Body of pancreas (tissue), 4 donors: Measurements from ENCODE around the gene SH3BP4. TPM values are rescaled to one million over a fixed set of nuclear protein-coding genes. Genes with fewer than 3 reads are reported as not detected.

ENCODE experiments used
- ATAC-seq: fragments of 150-250 bp; one replicate; pipeline ENCODE4 v1.9.1; 2016
- DNase-seq, 4 donors: peaks; one replicate each; pipeline ENCODE4 v3.0.0-alpha.2; 2019
- H3K27ac ChIP-seq, 4 donors: fragments of 200-600 bp; sonication (generic); 1 replicate in 3 of 4; 2 replicates in 1 of 4; pipeline versions ENCODE4 v1.5.1 to v1.6.1; 2016 to 2019; ENCODE audit warnings: mild to moderate bottlenecking in 1 of 4, mixed read lengths in 1 of 4, moderate library complexity in 1 of 4
- H3K27me3 ChIP-seq, 2 donors: fragments of 200-600 bp; sonication (generic); one replicate each; pipeline ENCODE4 v1.6.0; 2016; ENCODE audit warnings: mild to moderate bottlenecking in 1 of 2
- H3K36me3 ChIP-seq, 2 donors: fragments of 200-600 bp; sonication (generic); replicated peaks in 1 of 2; 2 replicates each; pipeline ENCODE4 v1.5.1; 2016; ENCODE audit warnings: low read depth in 2 of 2; ENCODE audit not compliant: insufficient read depth in 1 of 2
- H3K4me1 ChIP-seq: fragments of 200-600 bp; sonication (generic); one replicate; pipeline ENCODE4 v1.6.0; 2016
- H3K4me3 ChIP-seq, 2 donors: fragments of 200-600 bp; sonication (generic); 1 replicate in 1 of 2; 2 replicates in 1 of 2; pipeline ENCODE4 v1.5.1; 2016 to 2019
- H3K9me3 ChIP-seq, 3 donors: fragments of 200-600 bp; sonication (generic); 1 replicate in 2 of 3; 2 replicates in 1 of 3; pipeline ENCODE4 v1.5.1; 2016
- POLR2A ChIP-seq, 3 donors: fragments of 450-650 bp; IDR thresholded peaks; one replicate each; pipeline ENCODE4 v1.6.1; 2016; ENCODE audit warnings: antibody characterized with exemption in 3 of 3, mild to moderate bottlenecking in 2 of 3
- WGBS, 2 donors: methylation state at CpG; one replicate each; pipeline ENCODE4 v1.1.5; 2017; 5-methylcytosine and 5-hydroxymethylcytosine counted together
- intact Hi-C: fragments of 100-400 bp; cut with DNase I; formaldehyde crosslinking; loops from one replicate; pipeline ENCODE4 v1.15.1; 2023
- total RNA-seq, 2 donors: library from RNA; depleted of rRNA; stranded (reverse); fragments of >200 nt; gene quantifications; one replicate each; pipeline ENCODE4 v1.1.0, GENCODE V29; 2016
- TF ChIP-seq, protein P1 (sequence below), 7 experiments: fragments of 450-650 bp in 4 of 7; fragments of 200-600 bp in 3 of 7; sonication (generic) in 3 of 7; IDR thresholded peaks; one replicate each; pipeline ENCODE4 v1.5.1; 2016 to 2019; ENCODE audit warnings: antibody characterized with exemption in 7 of 7

The SH3BP4 gene
- total RNA-seq, 2 donors from 2014 or later: 62.6 to 71.9 TPM

DNA sequence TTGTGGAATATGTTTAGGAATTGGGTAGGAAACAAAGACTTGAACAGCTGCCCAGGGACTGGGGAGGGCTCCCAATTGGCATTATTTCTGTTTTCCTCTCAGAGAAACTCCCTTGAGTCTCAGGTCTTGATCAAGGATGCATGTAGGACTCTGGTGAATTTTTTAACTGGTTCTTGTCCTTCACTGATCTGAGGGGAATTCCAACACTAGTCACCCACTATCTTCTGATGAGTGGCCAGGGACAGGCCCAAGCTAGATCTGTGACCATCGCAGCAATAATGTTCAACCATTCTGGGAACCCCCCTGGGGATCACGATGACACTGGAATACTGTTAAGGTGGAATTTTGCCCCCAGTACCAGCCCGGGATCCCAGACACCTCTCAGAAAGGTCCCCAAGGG, 132.0 kb downstream of the SH3BP4 start:
- no peak overlapping the region for H3K27ac ChIP-seq
- DNase-seq (no peak), ATAC-seq (no peak)
- no peak overlapping the region for H3K4me3 ChIP-seq
- H3K27me3 ChIP-seq: no peaks in the 10 kb centered on the region
- H3K4me1 ChIP-seq: peaks cover 10% of the 10 kb centered on the region
- WGBS, 2 donors: 67 to 79% methylated on average over 3 of the region's 3 CpGs
- TF ChIP-seq, protein P1, sequence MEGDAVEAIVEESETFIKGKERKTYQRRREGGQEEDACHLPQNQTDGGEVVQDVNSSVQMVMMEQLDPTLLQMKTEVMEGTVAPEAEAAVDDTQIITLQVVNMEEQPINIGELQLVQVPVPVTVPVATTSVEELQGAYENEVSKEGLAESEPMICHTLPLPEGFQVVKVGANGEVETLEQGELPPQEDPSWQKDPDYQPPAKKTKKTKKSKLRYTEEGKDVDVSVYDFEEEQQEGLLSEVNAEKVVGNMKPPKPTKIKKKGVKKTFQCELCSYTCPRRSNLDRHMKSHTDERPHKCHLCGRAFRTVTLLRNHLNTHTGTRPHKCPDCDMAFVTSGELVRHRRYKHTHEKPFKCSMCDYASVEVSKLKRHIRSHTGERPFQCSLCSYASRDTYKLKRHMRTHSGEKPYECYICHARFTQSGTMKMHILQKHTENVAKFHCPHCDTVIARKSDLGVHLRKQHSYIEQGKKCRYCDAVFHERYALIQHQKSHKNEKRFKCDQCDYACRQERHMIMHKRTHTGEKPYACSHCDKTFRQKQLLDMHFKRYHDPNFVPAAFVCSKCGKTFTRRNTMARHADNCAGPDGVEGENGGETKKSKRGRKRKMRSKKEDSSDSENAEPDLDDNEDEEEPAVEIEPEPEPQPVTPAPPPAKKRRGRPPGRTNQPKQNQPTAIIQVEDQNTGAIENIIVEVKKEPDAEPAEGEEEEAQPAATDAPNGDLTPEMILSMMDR (IDR thresholded peaks at IDR 0.05): no peak
- no peak for TF ChIP-seq POLR2A (IDR thresholded peaks at IDR 0.05)
- no peaks in the 10 kb centered on the region for H3K36me3 ChIP-seq
- intact Hi-C loops: no loop called here
- no peaks in the 10 kb centered on the region for H3K9me3 ChIP-seq

DNA sequence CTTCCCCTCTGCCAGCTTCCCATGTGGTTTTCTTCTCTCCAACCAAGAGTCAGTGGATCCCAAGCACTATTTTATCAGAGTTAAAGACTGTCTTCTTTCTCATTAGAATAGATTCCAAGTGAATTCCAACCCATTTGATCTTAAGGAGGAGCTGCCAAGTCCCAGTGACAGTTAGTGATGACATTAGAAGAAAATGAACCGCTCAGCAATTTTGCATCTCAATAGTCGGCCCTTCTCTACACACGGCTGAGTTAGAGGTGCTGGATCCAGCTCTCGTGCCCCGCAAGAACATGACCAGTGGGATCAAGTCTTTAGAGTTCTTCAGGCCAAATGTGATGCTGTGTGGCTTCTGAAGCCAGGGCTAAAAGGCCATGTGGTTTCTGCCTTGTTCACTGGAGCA, 132.6 kb downstream of the SH3BP4 start:
- intact Hi-C loops: no loop called here
- WGBS, 2 donors: 91 to 93% methylated on average over 3 to 5 of the region's 5 CpGs
- TF ChIP-seq POLR2A (IDR thresholded peaks at IDR 0.05): no peak
- TF ChIP-seq, protein P1 (IDR thresholded peaks at IDR 0.05): no peak
- DNase-seq (no peak), ATAC-seq (no peak)
- Histone ChIP-seq H3K9me3 (no peaks in the 10 kb centered on the region), H3K27me3 (no peaks in the 10 kb centered on the region), H3K36me3 (no peaks in the 10 kb centered on the region), H3K4me1 (peaks cover 10% of the 10 kb centered on the region), H3K4me3 (no peak overlapping the region), H3K27ac (no peak overlapping the region)

DNA sequence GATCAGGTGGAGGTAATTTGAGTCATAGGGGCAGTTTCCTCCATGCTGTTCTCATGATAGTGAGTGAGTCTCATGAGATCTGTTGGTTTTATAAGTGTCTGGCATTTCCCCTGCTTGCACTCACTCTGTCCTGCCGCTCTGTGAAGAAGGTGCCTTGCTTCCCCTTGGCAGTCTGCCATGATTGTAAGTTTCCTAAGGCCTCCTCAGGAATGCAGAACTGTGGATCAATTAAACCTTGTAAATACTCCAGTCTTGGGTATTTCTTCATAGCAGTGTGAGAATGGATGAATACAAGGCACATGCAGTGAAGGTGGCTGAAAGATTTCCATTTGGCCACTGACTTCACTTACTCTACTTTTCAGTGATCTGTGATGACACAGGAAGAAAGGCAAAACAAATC, 133.7 kb downstream of the SH3BP4 start:
- Histone ChIP-seq H3K4me3 (no peak overlapping the region), H3K9me3 (no peaks in the 10 kb centered on the region), H3K27me3 (no peaks in the 10 kb centered on the region), H3K27ac (no peak overlapping the region), H3K4me1 (peaks cover 10% of the 10 kb centered on the region), H3K36me3 (no peaks in the 10 kb centered on the region)
- no peak for TF ChIP-seq POLR2A (IDR thresholded peaks at IDR 0.05)
- TF ChIP-seq, protein P1 (IDR thresholded peaks at IDR 0.05): no peak
- intact Hi-C loops: no loop called here
- ATAC-seq (no peak), DNase-seq (no peak)
- WGBS, 2 donors: 73 to 79% methylated on average over 1 of the region's 1 CpG

DNA sequence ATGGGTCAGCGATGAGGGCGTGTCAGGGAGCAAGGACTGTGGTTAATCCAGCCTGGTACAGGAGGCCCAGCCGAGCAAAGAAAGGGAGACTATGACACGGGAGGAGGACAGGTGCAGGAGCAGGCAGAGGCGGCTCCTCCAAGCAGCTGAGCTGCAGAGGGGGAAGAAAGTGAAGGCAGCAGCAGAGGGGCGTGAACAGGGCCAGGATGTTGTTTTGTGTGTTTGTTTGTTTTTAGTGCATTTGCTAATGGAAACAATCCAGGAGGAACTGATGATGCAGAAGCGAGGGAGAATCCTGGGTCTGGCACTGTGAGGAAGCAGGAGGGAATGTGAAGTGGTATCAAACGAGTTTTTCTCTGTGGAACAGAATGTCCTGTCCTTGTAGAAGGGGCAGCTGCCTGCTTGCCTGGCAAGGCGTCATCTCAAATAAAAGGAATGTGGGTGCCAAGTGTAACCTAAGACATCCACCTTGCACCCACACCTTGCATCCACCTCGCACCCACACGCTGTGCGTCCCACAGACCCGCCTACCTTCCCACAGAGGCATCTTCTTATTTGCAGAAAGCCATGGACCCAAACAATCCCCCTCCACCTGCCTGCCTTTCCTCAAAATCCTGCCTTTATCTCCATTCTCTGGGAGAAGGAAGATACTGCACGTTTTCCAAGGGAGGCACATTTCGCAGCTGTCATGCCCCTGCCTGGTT, 134.8 kb downstream of the SH3BP4 start:
- WGBS, 2 donors: 80 to 83% methylated on average over 15 of the region's 15 CpGs

More for the DNA sequence above, 134.8 kb downstream of the SH3BP4 start:
- H3K9me3 ChIP-seq: no peaks in the 10 kb centered on the region
- ATAC-seq: no peak
- H3K4me3 ChIP-seq: no peak overlapping the region
- H3K27me3 ChIP-seq: no peaks in the 10 kb centered on the region
- H3K36me3 ChIP-seq: no peaks in the 10 kb centered on the region
- H3K27ac ChIP-seq: no peak overlapping the region
- TF ChIP-seq, protein P1 (IDR thresholded peaks at IDR 0.05): no peak
- no peak for TF ChIP-seq POLR2A (IDR thresholded peaks at IDR 0.05)
- DNase-seq: no peak
- peaks cover 10% of the 10 kb centered on the region for H3K4me1 ChIP-seq
- intact Hi-C loops: no loop called here
